Activated CD4-positive, alpha-beta T cell treated with anti-CD3 and anti-CD28 coated beads, Interleukin-2, amount 10 ng/mL, durations not matched to agents 7 days and 5 days (primary cell): Measurements from ENCODE around the gene CXCR4. TPM values are rescaled to one million over a fixed set of nuclear protein-coding genes. Genes with fewer than 3 reads are reported as not detected.

Experiments
- CTCF ChIA-PET: fragments of 350-600 bp; sonication (Branson Sonifier 250); formaldehyde crosslinking; loops from one replicate; lab custom pipeline; 2021; ENCODE audit warnings: antibody characterized with exemption; lab: Charles Lee
- POLR2A ChIA-PET: fragments of 350-600 bp; sonication (Branson Sonifier 250); formaldehyde crosslinking; loops from one replicate; lab custom pipeline; 2021; ENCODE audit warnings: antibody characterized with exemption; lab: Charles Lee
- DNase-seq: peaks from one replicate; pipeline ENCODE4 v3.0.0-alpha.2; 2020
- H3K27ac Mint-ChIP-seq: one replicate; pipeline ENCODE4 v1.8.0; 2021; ENCODE audit warnings: mild to moderate bottlenecking, moderate library complexity, mixed read lengths
- H3K27me3 Mint-ChIP-seq: one replicate; pipeline ENCODE4 v1.8.0; 2021; ENCODE audit warnings: mixed read lengths
- H3K36me3 Mint-ChIP-seq: one replicate; pipeline ENCODE4 v1.8.0; 2021; ENCODE audit warnings: low read depth, mixed read lengths
- H3K4me1 Mint-ChIP-seq: one replicate; pipeline ENCODE4 v1.8.0; 2021; ENCODE audit warnings: mixed read lengths
- H3K4me3 Mint-ChIP-seq: one replicate; pipeline ENCODE4 v1.8.0; 2021; ENCODE audit warnings: mild to moderate bottlenecking, moderate library complexity, mixed read lengths
- H3K9me3 Mint-ChIP-seq: one replicate; pipeline ENCODE4 v1.8.0; 2021; ENCODE audit warnings: mixed read lengths
- total RNA-seq, 2 experiments: library from RNA; stranded (reverse); gene quantifications; one replicate each; pipeline ENCODE4 v1.2.3, GENCODE V29; 2021

Gene CXCR4
- total RNA-seq, 2 experiments from 2014 or later, result 147 to 169 TPM

DNA sequence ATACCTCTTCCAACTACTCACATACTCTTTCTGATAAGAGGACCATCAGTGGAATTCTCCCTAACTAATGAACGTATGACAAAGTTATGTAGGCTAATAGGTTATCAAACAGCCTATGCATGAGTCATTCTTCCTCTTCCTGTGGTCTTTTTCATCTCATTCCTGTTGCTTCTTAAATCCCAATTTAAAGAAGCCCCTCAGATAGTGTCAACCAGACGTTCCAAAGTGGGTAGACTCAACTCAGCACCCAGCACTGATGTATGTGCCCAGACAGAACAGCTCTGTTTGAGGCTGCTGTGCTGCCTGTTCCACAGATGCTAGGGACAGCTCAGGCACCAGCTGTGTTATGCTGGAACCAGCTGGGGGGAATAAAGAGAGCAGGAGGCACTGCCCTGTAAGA is 52.6 kb downstream of the CXCR4 start:
- ChIA-PET POLR2A (no interaction called here), CTCF (no interaction called here)
- Mint-ChIP-seq H3K27me3 (no peaks in the 10 kb centered on the region), H3K4me3 (no peak overlapping the region), H3K9me3 (peaks cover 24% of the 10 kb centered on the region), H3K36me3 (peaks cover 19% of the 10 kb centered on the region), H3K27ac (no peak overlapping the region), H3K4me1 (peaks cover 61% of the 10 kb centered on the region)
- DNase-seq, result no peak

Other genes starting within 250 kb of the CXCR4 start
- 100 to 1,000 TPM; 110 to 111 TPM for gene MCM6, start 241.7 kb downstream of the CXCR4 start, total RNA-seq
- gene DARS1, start 132.5 kb downstream of the CXCR4 start, total RNA-seq, result 10 to 100 TPM; 90.8 to 90.9 TPM